Stomach (tissue), 4 donors: ENCODE data around the gene DDX56.

Experiments used
- CTCF ChIP-seq, 7 experiments: fragments of 450-650 bp in 4 of 7; fragments of 200-600 bp in 3 of 7; sonication (generic) in 3 of 7; IDR thresholded peaks; one replicate each; pipeline ENCODE4 v1.5.1; 2016 to 2019; ENCODE audit warnings: antibody characterized with exemption in 7 of 7, control low read depth in 2 of 7, mild to moderate bottlenecking in 1 of 7
- EP300 ChIP-seq: sonication (generic); formaldehyde crosslinking; IDR thresholded peaks from one replicate; pipeline ENCODE4 v1.6.1; 2017; ENCODE audit warnings: antibody characterized with exemption
- POLR2A ChIP-seq, 4 donors: fragments of 450-650 bp; IDR thresholded peaks; one replicate each; pipeline ENCODE4 v1.6.1; 2016; ENCODE audit warnings: antibody characterized with exemption in 4 of 4, control low read depth in 2 of 4, mild to moderate bottlenecking in 1 of 4, moderate library complexity in 1 of 4
- POLR2AphosphoS5 ChIP-seq, 3 donors: sonication (generic); formaldehyde crosslinking; IDR thresholded peaks; one replicate each; pipeline ENCODE4 v1.6.1; 2016; ENCODE audit warnings: antibody characterized with exemption in 3 of 3

- TF ChIP-seq EP300 (no peak), CTCF (IDR thresholded peaks at IDR 0.05) (no peak), POLR2A (IDR thresholded peaks at IDR 0.05) (no peak), POLR2AphosphoS5 (IDR thresholded peaks at IDR 0.05) (no peak)
These were observed 48.0 kb upstream of the DDX56 start for GRCh38 chr7:44621750-44622103.
